CD4-positive, alpha-beta memory T cell (primary cell): ENCODE results near the gene OR2V2. TPM values are rescaled to one million over a fixed set of nuclear protein-coding genes. Genes with fewer than 3 reads are reported as not detected.
"Not testable (repeated sequence)": the region's sequence is repeated elsewhere in the genome, so short reads cannot be mapped to it uniquely, and the experiment has no call there.

ENCODE experiments used
- CTCF ChIA-PET: fragments of 350-600 bp; sonication (Branson Sonifier 250); formaldehyde crosslinking; loops from one replicate; lab custom pipeline; 2021; ENCODE audit warnings: inconsistent platforms; ENCODE audit not compliant: partially characterized antibody; lab: Charles Lee
- POLR2A ChIA-PET: fragments of 350-600 bp; sonication (Branson Sonifier 250); formaldehyde crosslinking; loops from one replicate; lab custom pipeline; 2021; ENCODE audit not compliant: partially characterized antibody; lab: Charles Lee
- DNase-seq, 5 donors: peaks; one replicate each; pipeline versions ENCODE4 v3.0.0 to v3.0.0-alpha.2; 2020 to 2022; ENCODE audit warnings: mixed read lengths in 1 of 5
- H3K27ac ChIP-seq: one replicate; pipeline ENCODE4 v1.7.0; 2013; ENCODE audit warnings: low read depth, low read length
- H3K27me3 ChIP-seq: 2 replicates; pipeline ENCODE4 v1.7.0; 2013; ENCODE audit warnings: mild to moderate bottlenecking, low read length, moderate library complexity; ENCODE audit not compliant: insufficient read depth
- H3K36me3 ChIP-seq: 2 replicates; pipeline ENCODE4 v1.7.0; 2013; ENCODE audit warnings: mild to moderate bottlenecking, low read length, moderate library complexity; ENCODE audit not compliant: insufficient read depth
- H3K4me1 ChIP-seq: 2 replicates; pipeline ENCODE4 v1.7.0; 2013; ENCODE audit warnings: mild to moderate bottlenecking, low read length, moderate library complexity; ENCODE audit not compliant: insufficient read depth
- H3K4me3 ChIP-seq, 2 donors: one replicate each; pipeline ENCODE4 v1.7.0; 2013; ENCODE audit warnings: low read length in 2 of 2, mild to moderate bottlenecking in 1 of 2
- H3K9me3 ChIP-seq, 2 donors: one replicate each; pipeline ENCODE4 v1.7.0; 2013; ENCODE audit warnings: low read length in 2 of 2, control low read depth in 1 of 2; ENCODE audit not compliant: control insufficient read depth in 1 of 2
- H3K27ac Mint-ChIP-seq, 7 donors: one replicate each; pipeline ENCODE4 v1.8.0; 2020 to 2021; ENCODE audit warnings: mixed read lengths in 7 of 7, mild to moderate bottlenecking in 6 of 7, inconsistent platforms in 3 of 7, moderate library complexity in 3 of 7
- H3K27me3 Mint-ChIP-seq, 2 donors: one replicate each; pipeline ENCODE4 v1.8.0; 2020 to 2021; ENCODE audit warnings: mixed read lengths in 2 of 2
- H3K36me3 Mint-ChIP-seq, 2 donors: one replicate each; pipeline ENCODE4 v1.8.0; 2020 to 2021; ENCODE audit warnings: mixed read lengths in 2 of 2, inconsistent platforms in 1 of 2, mild to moderate bottlenecking in 1 of 2
- H3K4me1 Mint-ChIP-seq, 4 donors: one replicate each; pipeline ENCODE4 v1.8.0; 2020 to 2021; ENCODE audit warnings: mixed read lengths in 4 of 4, mild to moderate bottlenecking in 1 of 4
- H3K4me3 Mint-ChIP-seq, 8 donors: one replicate each; pipeline ENCODE4 v1.8.0; 2020 to 2021; ENCODE audit warnings: mixed read lengths in 8 of 8, mild to moderate bottlenecking in 7 of 8, moderate library complexity in 6 of 8, inconsistent platforms in 3 of 8
- H3K9me3 Mint-ChIP-seq, 8 donors: one replicate each; pipeline ENCODE4 v1.8.0; 2020 to 2021; ENCODE audit warnings: mixed read lengths in 8 of 8, mild to moderate bottlenecking in 5 of 8, inconsistent platforms in 3 of 8, moderate library complexity in 1 of 8
- intact Hi-C: fragments of 100-400 bp; cut with micrococcal nuclease; formaldehyde crosslinking; loops from one replicate; pipeline ENCODE4 v1.15.1; 2023
- polyA plus RNA-seq, 2 donors: library from polyadenylated mRNA; unstranded; fragments of 300-500 nt; fragmentation: Illumina TruSeq; gene quantifications; one replicate each; pipeline ENCODE4 v1.2.3, GENCODE V29; 2021
- total RNA-seq, 2 experiments: library from RNA; stranded (reverse); gene quantifications; one replicate each; pipeline ENCODE4 v1.2.3, GENCODE V29; 2021

OR2V2 gene
- total and polyA plus RNA-seq, 4 experiments from 2014 or later: not detected

DNA sequence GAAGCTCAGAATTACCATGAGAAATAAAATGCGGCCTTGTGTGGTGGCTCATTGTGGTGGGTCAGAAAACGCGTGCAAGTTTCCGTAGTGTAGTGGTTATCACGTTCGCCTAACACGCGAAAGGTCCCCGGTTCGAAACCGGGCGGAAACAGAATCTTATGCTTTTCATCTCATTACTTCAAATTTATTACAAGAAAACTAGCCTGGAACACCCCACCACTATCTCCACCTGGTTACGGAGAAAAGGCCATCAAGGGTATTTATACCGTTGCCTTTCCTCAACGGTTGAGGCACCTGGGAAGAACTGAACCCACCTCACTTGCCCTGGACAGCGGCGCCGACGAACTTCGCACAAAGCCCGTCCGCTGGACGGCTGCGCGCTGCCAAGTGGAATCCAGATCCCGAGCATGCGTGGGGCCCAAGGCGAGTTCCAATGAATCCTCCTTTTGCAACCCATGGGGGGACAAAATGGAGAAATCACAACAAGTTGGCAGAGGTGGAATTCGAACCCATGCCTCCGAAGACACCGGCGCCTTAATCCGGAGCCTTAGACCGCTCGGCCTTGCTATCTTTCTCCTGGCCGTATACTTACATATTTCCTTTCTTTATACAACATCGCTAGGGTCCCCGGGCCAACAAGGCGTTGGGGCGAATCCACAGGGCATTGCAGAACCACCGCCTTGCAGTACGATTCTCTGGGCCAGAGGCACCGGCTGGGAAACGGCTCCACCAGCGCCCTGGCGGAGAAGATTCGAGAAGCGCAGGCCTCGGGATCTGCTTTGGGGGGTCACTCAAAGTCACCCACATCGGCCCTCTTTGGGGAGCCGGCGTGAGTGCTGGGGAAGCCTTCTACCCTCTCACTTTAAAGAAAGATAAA, 16.9 kb downstream of the OR2V2 start:
- ChIA-PET CTCF (interaction anchor here (0.7 kb wide), 1 partner anchor 80 kb away, joined by 3 read pairs; no protein-coding TSS in a partner anchor), POLR2A (interaction anchor here (1.2 to 1.4 kb wide), 2 partner anchors 25 to 97 kb away, joined by 3 to 4 read pairs; no protein-coding TSS in a partner anchor)
- intact Hi-C loops: no loop called here

DNA sequence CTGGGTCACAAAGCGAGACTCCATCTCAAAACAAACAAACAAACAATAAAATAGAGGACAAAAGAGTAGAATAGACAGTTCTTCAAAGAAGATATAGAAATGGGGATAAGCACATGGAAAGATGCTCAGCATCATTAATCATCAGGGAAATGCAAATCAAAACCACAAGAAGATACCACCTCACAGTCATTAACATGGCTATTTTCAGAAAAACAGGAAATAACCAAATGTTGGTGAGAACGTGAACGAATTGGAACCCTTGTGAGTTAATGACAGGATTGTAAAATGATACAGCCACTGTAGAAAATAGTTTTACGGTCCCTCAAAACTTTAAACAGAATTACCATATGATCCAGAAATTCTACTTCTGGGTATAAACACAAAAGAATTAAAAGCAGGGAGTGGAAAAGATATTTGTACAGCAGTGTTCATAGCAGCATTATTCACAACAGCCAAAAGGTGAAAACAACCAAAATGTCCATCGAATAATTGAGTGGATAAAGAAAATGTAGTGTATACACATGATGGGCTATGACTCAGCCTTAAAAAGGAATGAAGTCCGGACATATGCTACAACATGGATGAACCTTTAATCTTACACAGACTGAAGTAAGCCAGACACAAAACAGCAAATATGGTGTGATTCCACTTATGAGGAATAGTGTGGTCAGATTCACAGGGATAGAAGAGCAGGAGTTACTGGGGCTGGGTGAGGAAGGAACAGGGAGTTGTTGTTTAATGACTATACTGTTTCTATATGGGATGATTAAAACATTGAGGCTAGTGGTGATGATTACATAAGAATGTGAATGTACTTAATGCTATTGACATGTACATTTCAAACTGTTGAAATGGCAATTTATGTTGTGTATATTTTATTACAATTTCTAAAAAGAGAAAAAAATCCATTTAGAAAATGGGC, 19.7 kb downstream of the OR2V2 start:
- Mint-ChIP-seq H3K27ac (peak overlapping the region in 3 of 7 donors; percentile 38 to 88 (median 38)), H3K4me1 (peaks cover 10 to 40% (median 26%) of the 10 kb centered on the region in 4 donors), H3K9me3 (peaks cover 0 to 47% (median 5%) of the 10 kb centered on the region in 8 donors), H3K27me3 (peaks cover 46 to 66% of the 10 kb centered on the region in 2 donors), H3K4me3 (peak overlapping the region in 1 of 8 donors; percentile 18), H3K36me3 (peaks cover 0 to 4% of the 10 kb centered on the region in 2 donors)
- intact Hi-C loops: no loop called here
- ChIA-PET POLR2A (no interaction called here), CTCF (no interaction called here)
- Histone ChIP-seq H3K27me3 (peaks cover 45% of the 10 kb centered on the region), H3K9me3 (no peaks in the 10 kb centered on the region), H3K4me1 (peaks cover 11% of the 10 kb centered on the region), H3K4me3 (no peak overlapping the region), H3K36me3 (no peaks in the 10 kb centered on the region), H3K27ac (no peak overlapping the region)
- DNase-seq: no peak

More for the DNA sequence above, 16.9 kb downstream of the OR2V2 start:
- peaks cover 28 to 52% of the 10 kb centered on the region in 2 donors for H3K27me3 Mint-ChIP-seq
- no peaks in the 10 kb centered on the region for H3K9me3 ChIP-seq
- H3K9me3 Mint-ChIP-seq: peaks cover 0 to 32% (median 5%) of the 10 kb centered on the region in 8 donors
- peaks cover 13 to 44% (median 29%) of the 10 kb centered on the region in 4 donors for H3K4me1 Mint-ChIP-seq
- no peak overlapping the region for H3K27ac ChIP-seq
- no peak overlapping the region for H3K4me3 ChIP-seq
- H3K36me3 Mint-ChIP-seq: peaks cover 0 to 4% of the 10 kb centered on the region in 2 donors
- H3K4me1 ChIP-seq: peaks cover 24% of the 10 kb centered on the region
- no peak for DNase-seq
- peaks cover 22% of the 10 kb centered on the region for H3K27me3 ChIP-seq
- H3K36me3 ChIP-seq: no peaks in the 10 kb centered on the region
- H3K27ac Mint-ChIP-seq: peak overlapping the region in 6 of 7 donors; percentile 88 to 97 (median 91)
- peak overlapping the region in 5 of 8 donors; percentile 52 to 79 (median 65) for H3K4me3 Mint-ChIP-seq

DNA sequence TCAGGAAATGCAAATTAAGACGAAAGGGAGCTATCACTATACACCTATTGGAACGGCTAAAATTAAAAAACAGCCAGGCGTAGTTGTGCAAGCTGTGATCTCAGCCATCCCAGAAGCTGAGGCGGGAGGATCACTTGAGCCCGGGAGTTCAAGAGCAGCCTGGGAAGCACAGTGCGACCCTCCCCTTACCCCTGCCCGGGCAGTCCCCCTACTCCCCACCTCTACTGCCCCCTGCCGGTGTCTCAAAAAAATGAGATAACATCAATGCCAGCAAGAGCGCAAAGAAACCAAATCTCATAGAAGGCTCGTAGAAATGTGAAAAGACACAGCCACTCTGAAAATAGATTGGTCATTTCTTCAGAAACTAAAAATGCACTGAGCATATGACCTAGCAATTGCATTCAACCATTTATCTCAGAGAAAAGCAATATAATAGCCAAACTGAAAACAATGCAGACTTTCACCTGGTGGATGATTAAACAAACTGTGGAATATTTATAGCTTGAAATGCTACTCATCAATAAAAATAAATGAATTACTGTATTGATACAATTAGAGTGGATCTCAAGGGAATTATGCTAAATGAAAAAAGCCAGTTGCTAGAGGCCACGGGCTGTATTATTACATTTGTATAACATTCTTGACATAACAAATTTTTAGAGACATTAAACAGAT, 20.6 kb downstream of the OR2V2 start:
- Histone ChIP-seq H3K4me3 (no peak overlapping the region), H3K36me3 (no peaks in the 10 kb centered on the region), H3K4me1 (peaks cover 16% of the 10 kb centered on the region), H3K27ac (no peak overlapping the region), H3K27me3 (peaks cover 52% of the 10 kb centered on the region), H3K9me3 (no peaks in the 10 kb centered on the region)
- ChIA-PET POLR2A (interaction anchor here (0.9 to 1.7 kb wide), 4 partner anchors 21 to 94 kb away, joined by 3 to 6 read pairs (median 4); partner anchors contain the start of gene TRIM52), CTCF (interaction anchor here (1.3 kb wide), 1 partner anchor 8 kb away, joined by 3 read pairs; no protein-coding TSS in a partner anchor)
- H3K36me3 Mint-ChIP-seq: peaks cover 0 to 6% of the 10 kb centered on the region in 2 donors
- peaks cover 0 to 47% (median 5%) of the 10 kb centered on the region in 8 donors for H3K9me3 Mint-ChIP-seq
- peak overlapping the region in 2 of 7 donors; percentile 31 to 88 for H3K27ac Mint-ChIP-seq
- intact Hi-C loops: no loop called here
- peaks cover 52 to 72% of the 10 kb centered on the region in 2 donors for H3K27me3 Mint-ChIP-seq
- H3K4me1 Mint-ChIP-seq: peaks cover 9 to 43% (median 29%) of the 10 kb centered on the region in 4 donors
- DNase-seq: no peak
- H3K4me3 Mint-ChIP-seq: no peak overlapping the region

DNA sequence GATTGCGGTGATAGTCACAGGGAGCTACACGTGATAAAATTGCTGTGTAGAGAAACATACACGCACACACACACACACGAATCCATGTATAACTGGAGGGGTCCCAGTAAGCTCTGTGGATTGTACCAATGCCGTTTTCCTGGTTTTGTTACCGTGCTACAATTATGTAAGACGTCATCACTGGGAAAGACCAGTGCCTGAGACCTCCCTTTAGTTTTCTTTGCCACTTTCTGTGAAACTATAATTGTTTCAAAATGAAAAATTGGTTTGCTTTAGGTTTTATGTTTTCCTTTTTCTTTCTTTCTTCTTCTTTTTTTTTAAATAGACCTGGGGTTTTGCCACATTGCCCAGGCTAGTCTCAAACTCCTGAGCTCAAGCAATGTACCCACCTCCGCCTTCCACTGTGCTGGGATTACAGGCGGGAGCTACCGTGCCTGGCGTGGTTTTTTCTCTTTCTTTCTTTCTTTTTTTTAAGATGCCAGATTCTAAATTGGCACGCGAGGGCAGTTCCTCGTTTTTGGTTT, 21.3 kb downstream of the OR2V2 start:
- Histone ChIP-seq H3K27me3 (peaks cover 59% of the 10 kb centered on the region), H3K36me3 (no peaks in the 10 kb centered on the region), H3K4me3 (no peak overlapping the region), H3K4me1 (peaks cover 21% of the 10 kb centered on the region), H3K27ac (no peak overlapping the region), H3K9me3 (no peaks in the 10 kb centered on the region)
- Mint-ChIP-seq H3K36me3 (peaks cover 0 to 12% of the 10 kb centered on the region in 2 donors), H3K4me1 (peaks cover 14 to 45% (median 32%) of the 10 kb centered on the region in 4 donors), H3K27me3 (peaks cover 58 to 72% of the 10 kb centered on the region in 2 donors), H3K4me3 (peak overlapping the region in 2 of 8 donors; percentile 6 to 13), H3K27ac (peak overlapping the region in 5 of 7 donors; percentile 36 to 90 (median 60)), H3K9me3 (peaks cover 2 to 52% (median 7%) of the 10 kb centered on the region in 8 donors)
- intact Hi-C loops: no loop called here
- ChIA-PET POLR2A (interaction anchor here (0.6 to 1.7 kb wide), 5 partner anchors 16 to 93 kb away, joined by 3 to 6 read pairs (median 4); partner anchors contain the start of gene TRIM52), CTCF (interaction anchor here (1.3 kb wide), 1 partner anchor 9 kb away, joined by 3 read pairs; no protein-coding TSS in a partner anchor)
- no peak for DNase-seq

DNA sequence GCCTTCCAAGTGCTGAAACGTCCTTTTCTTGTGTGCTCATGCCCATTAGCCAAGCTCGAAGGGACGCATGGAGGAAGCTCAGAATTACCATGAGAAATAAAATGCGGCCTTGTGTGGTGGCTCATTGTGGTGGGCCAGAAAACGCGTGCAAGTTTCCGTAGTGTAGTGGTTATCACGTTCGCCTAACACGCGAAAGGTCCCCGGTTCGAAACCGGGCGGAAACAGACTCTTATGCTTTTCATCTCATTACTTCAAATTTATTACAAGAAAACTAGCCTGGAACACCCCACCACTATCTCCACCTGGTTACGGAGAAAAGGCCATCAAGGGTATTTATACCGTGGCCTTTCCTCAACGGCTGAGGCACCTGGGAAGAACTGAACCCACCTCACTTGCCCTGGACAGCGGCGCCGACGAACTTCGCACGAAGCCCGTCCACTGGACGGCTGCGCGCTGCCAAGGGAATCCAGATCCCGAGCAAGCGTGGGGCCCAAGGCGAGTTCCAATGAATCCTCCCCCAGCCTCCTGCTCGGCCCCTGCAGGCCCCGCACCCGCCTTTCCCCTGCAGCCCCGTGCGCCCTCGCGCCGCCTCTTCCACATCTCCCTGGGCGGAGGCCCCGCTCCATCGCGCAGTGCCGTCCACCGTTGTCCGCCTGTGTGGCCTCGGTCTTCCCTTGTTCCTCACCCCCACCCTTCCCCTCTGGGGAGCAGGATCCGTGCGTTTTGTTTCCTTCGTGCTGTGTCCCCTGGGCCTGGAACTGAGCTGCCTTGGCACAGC, 22.3 kb downstream of the OR2V2 start:
- Mint-ChIP-seq H3K36me3 (peaks cover 0 to 11% of the 10 kb centered on the region in 2 donors), H3K9me3 (peaks cover 2 to 43% (median 6%) of the 10 kb centered on the region in 8 donors), H3K27ac (peak overlapping the region in 5 of 7 donors; percentile 74 to 93 (median 84)), H3K27me3 (peaks cover 57 to 71% of the 10 kb centered on the region in 2 donors), H3K4me3 (peak overlapping the region in 6 of 8 donors; percentile 7 to 71 (median 19)), H3K4me1 (peaks cover 12 to 43% (median 30%) of the 10 kb centered on the region in 4 donors)
- H3K27ac ChIP-seq, intact Hi-C loops, H3K4me3 ChIP-seq, H3K9me3 ChIP-seq, H3K36me3 ChIP-seq: not testable (repeated sequence)
- ChIA-PET POLR2A (interaction anchor here (0.6 to 1.7 kb wide), 5 partner anchors 10 to 91 kb away, joined by 3 to 6 read pairs (median 4); partner anchors contain the start of gene TRIM52), CTCF (interaction anchor here (1.1 to 1.6 kb wide), 2 partner anchors 11 to 300 kb away, joined by 3 to 4 read pairs; no protein-coding TSS in a partner anchor)
- Histone ChIP-seq H3K27me3 (peaks cover 59% of the 10 kb centered on the region), H3K4me1 (peaks cover 21% of the 10 kb centered on the region)
- DNase-seq: peak; percentile 34 to 70 (median 67)
